Left ventricle myocardium inferior (tissue), 1 donor: Measurements from ENCODE around the gene HSPA4. TPM values are rescaled to one million over a fixed set of nuclear protein-coding genes. Genes with fewer than 3 reads are reported as not detected.

Experiments used
- DNase-seq: peaks from one replicate; pipeline ENCODE4 v3.0.0-alpha.2; 2020
- H3K27ac ChIP-seq: fragments of 200-600 bp; replicated peaks from 2 replicates; pipeline ENCODE4 v1.8.0; 2021
- H3K27me3 ChIP-seq: fragments of 200-600 bp; 2 replicates; pipeline ENCODE4 v1.8.0; 2021; ENCODE audit warnings: low read depth
- H3K36me3 ChIP-seq: fragments of 200-600 bp; 2 replicates; pipeline ENCODE4 v1.8.0; 2021
- H3K4me1 ChIP-seq: fragments of 200-600 bp; 2 replicates; pipeline ENCODE4 v1.8.0; 2021
- H3K4me3 ChIP-seq: fragments of 200-600 bp; 2 replicates; pipeline ENCODE4 v1.8.0; 2021; ENCODE audit warnings: mild to moderate bottlenecking, moderate library complexity
- H3K9me3 ChIP-seq: fragments of 200-600 bp; replicated peaks from 2 replicates; pipeline ENCODE4 v1.8.0; 2021
- intact Hi-C: fragments of 100-400 bp; cut with micrococcal nuclease; formaldehyde crosslinking; loops from one replicate; pipeline ENCODE4 v1.11.0; 2022
- total RNA-seq: library from RNA; stranded (reverse); fragmentation: NEBNext Ultra II Directional; extraction: Animal tissue kit (Norgen Biotek cat#: 25700); gene quantifications from one replicate; pipeline ENCODE4 v1.2.1, GENCODE V29; 2021
- TF ChIP-seq, protein P1 (sequence below): fragments of 200-600 bp; IDR thresholded peaks from 2 replicates; pipeline ENCODE4 v1.8.0; 2021; ENCODE audit warnings: antibody characterized with exemption, mild to moderate bottlenecking, borderline replicate concordance
- donor health status: DM: no; HTN: yes; CAD: no; lungs with severe emphysema.

Gene HSPA4
- total RNA-seq, 1 donor from 2014 or later: 80.2 TPM

GRCh38 chr5:133106761-133107572 is 55.2 kb downstream of the HSPA4 start:
- H3K27me3 ChIP-seq: peaks cover 13% of the 10 kb centered on the region
- DNase-seq: no peak
- intact Hi-C loops: no loop called here
- no peak overlapping the region for H3K27ac ChIP-seq
- no peak overlapping the region for H3K4me3 ChIP-seq
- H3K4me1 ChIP-seq: peaks cover 6% of the 10 kb centered on the region
- no peaks in the 10 kb centered on the region for H3K9me3 ChIP-seq
- TF ChIP-seq, protein P1, sequence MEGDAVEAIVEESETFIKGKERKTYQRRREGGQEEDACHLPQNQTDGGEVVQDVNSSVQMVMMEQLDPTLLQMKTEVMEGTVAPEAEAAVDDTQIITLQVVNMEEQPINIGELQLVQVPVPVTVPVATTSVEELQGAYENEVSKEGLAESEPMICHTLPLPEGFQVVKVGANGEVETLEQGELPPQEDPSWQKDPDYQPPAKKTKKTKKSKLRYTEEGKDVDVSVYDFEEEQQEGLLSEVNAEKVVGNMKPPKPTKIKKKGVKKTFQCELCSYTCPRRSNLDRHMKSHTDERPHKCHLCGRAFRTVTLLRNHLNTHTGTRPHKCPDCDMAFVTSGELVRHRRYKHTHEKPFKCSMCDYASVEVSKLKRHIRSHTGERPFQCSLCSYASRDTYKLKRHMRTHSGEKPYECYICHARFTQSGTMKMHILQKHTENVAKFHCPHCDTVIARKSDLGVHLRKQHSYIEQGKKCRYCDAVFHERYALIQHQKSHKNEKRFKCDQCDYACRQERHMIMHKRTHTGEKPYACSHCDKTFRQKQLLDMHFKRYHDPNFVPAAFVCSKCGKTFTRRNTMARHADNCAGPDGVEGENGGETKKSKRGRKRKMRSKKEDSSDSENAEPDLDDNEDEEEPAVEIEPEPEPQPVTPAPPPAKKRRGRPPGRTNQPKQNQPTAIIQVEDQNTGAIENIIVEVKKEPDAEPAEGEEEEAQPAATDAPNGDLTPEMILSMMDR: no peak
- H3K36me3 ChIP-seq: peaks cover 39% of the 10 kb centered on the region

- Histone ChIP-seq H3K27ac (no peak overlapping the region), H3K27me3 (peaks cover 21% of the 10 kb centered on the region), H3K4me3 (no peak overlapping the region), H3K9me3 (no peaks in the 10 kb centered on the region), H3K36me3 (peaks cover 23% of the 10 kb centered on the region), H3K4me1 (peaks cover 6% of the 10 kb centered on the region)
- TF ChIP-seq, protein P1: no peak
- intact Hi-C loops: no loop called here
- no peak for DNase-seq
Measured at GRCh38 chr5:133108481-133108921, 56.7 kb downstream of the HSPA4 start.

DNA sequence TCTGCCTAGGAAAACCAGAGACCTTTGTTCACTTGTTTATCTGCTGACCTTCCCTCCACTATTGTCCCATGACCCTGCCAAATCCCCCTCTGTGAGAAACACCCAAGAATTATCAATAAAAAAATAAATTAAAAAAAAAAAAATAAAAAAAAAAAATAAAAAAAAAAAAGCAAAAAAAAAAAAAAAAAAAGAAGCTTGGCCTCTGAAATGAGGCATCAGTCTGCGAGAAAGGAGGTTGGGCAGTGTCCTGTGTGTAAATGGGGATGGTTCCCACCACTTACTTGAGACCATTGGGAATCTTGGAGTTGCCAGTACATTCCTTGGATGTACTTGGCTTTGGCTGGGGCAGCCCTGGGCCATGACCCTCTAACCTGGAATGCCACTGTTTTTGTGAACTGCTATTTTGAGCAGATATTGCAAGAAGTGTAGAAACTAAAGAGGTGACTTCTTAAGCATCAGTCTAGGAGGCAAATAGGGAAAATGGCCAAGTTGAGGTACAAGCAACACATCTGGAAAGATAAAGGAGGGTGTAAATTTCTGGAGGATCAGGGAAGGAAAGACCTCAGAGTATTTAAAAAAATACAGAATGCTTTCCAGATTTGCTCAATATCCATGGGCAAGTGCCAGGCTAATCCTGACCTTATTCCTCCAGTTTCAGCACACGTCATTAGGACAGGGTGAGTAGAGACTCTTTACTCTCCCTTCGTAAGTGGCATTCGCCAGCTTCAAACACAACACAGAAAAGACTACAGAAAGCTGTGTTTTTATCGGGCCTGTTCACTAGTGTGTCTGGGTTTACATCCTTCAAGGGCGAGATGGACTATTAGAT is 58.1 kb downstream of the HSPA4 start:
- no peak for DNase-seq
- TF ChIP-seq, protein P1: no peak
- H3K4me3 ChIP-seq: no peak overlapping the region
- H3K27ac ChIP-seq: no peak overlapping the region
- intact Hi-C loops: no loop called here
- no peaks in the 10 kb centered on the region for H3K9me3 ChIP-seq
- H3K36me3 ChIP-seq: peaks cover 10% of the 10 kb centered on the region
- H3K4me1 ChIP-seq: peaks cover 6% of the 10 kb centered on the region
- peaks cover 21% of the 10 kb centered on the region for H3K27me3 ChIP-seq

DNA sequence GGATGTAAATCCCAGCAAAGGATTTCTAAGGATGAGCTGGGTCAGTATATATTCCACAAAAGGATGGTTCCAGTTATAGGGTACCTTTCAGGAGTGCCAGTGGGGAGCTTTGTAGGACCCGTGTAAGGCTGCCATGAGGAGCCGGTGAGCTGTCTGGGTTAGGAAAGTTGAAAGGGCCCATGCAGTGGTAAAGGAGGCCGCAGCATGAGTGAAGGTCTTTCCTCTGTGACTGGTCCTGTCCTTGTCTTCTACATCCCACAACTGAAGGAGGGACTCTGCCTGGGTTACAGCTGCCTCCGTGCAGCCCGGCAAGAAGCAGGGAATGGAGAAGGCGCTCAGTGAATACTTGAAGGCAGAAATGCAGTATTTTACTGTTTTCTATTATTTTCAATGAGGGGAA is 58.9 kb downstream of the HSPA4 start:
- H3K36me3 ChIP-seq: peaks cover 1% of the 10 kb centered on the region
- no peak for DNase-seq
- intact Hi-C loops: no loop called here
- no peak overlapping the region for H3K27ac ChIP-seq
- no peak overlapping the region for H3K4me3 ChIP-seq
- TF ChIP-seq, protein P1: no peak
- H3K9me3 ChIP-seq: no peaks in the 10 kb centered on the region
- peaks cover 6% of the 10 kb centered on the region for H3K4me1 ChIP-seq
- peaks cover 21% of the 10 kb centered on the region for H3K27me3 ChIP-seq

GRCh38 chr5:133111299-133111698 is 59.5 kb downstream of the HSPA4 start:
- intact Hi-C loops: no loop called here
- H3K9me3 ChIP-seq: no peaks in the 10 kb centered on the region
- H3K36me3 ChIP-seq: no peaks in the 10 kb centered on the region
- no peak overlapping the region for H3K4me3 ChIP-seq
- peaks cover 21% of the 10 kb centered on the region for H3K27me3 ChIP-seq
- H3K27ac ChIP-seq: no peak overlapping the region
- DNase-seq: peak; percentile 77
- peaks cover 6% of the 10 kb centered on the region for H3K4me1 ChIP-seq
- TF ChIP-seq, protein P1: peak; percentile 91
